Measurements from ENCODE around the gene PPIL4. TPM values are rescaled to one million over a fixed set of nuclear protein-coding genes. Genes with fewer than 3 reads are reported as not detected.

Gene PPIL4
- total RNA-seq, 2 experiments from 2014 or later, result 51.8 to 53.5 TPM

DNA sequence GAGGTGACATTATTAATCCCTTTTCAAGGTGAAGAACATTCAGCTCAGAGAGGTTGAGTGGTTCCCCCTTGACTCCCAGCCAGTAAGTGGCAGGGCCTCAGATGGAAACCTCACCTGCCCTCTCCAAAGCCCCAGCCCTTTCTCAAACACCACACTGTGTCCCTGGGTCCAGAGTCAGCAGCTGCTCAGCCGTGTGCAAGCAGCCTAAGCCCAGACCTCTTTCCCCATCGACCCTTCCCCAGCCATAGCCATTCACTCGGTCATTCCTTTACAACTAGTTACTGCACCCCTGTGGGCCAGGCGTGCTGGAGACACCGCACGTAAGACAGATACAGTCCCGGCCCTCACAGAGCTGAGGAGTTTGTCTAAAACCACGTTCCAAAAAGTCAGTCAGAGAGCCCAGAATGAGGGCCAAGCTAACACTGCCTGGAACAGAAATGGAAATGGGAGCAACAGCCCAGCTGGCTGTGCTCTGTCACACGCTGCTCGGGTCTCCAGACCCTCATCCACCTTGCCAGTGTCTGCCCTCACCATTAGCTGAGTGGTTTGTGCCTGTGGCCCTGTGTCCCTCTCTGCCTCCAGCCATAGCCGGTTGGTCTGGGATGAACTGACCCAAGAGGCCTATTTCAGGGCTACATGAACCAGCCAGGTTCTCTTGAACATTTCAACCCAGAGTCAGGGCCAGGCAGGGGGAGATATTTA, 90.7 kb downstream of the PPIL4 start:
- H3K4me1 Mint-ChIP-seq (ENCODE audit: low read depth), result peaks cover 6% of the 10 kb centered on the region
- no peaks in the 10 kb centered on the region for H3K9me3 ChIP-seq (ENCODE audit: control insufficient read depth in 1 of 2, insufficient read depth in 1 of 2, low read length in 2 of 2)
- no peak for DNase-seq
- H3K4me3 Mint-ChIP-seq, result no peak overlapping the region
- no peak for TF ChIP-seq CTCF (IDR thresholded peaks at IDR 0.05)
- no peak for ATAC-seq (ENCODE audit: poor library complexity)
- H3K27ac ChIP-seq (ENCODE audit: low read depth in 1 of 2, low read length in 2 of 2), result no peak overlapping the region
- H3K27me3 ChIP-seq (ENCODE audit: control insufficient read depth in 1 of 2, insufficient read depth in 2 of 2, low read length in 2 of 2), result no peaks in the 10 kb centered on the region
- H3K4me3 ChIP-seq (ENCODE audit: low read length), result no peak overlapping the region
- peaks cover 57% of the 10 kb centered on the region for H3K36me3 Mint-ChIP-seq (ENCODE audit: low read depth)
- ChIA-PET CTCF (interaction anchor here (0.9 kb wide), 1 partner anchor 61 kb away, joined by 3 read pairs; no protein-coding TSS in a partner anchor), POLR2A (interaction anchor here (1.3 kb wide), 1 partner anchor 53 kb away, joined by 3 read pairs; no protein-coding TSS in a partner anchor)
- peaks cover 84% of the 10 kb centered on the region for H3K36me3 ChIP-seq (ENCODE audit: insufficient read depth, low read length)
- peak overlapping the region; percentile 58 for H3K27ac Mint-ChIP-seq
- no peaks in the 10 kb centered on the region for H3K27me3 Mint-ChIP-seq
- H3K4me1 ChIP-seq (ENCODE audit: insufficient read depth, low read length), result peaks cover 12% of the 10 kb centered on the region
- H3K9me3 Mint-ChIP-seq, result no peaks in the 10 kb centered on the region
- intact Hi-C loops (cut with DNase I, micrococcal nuclease), result no loop called here

Other genes with a start within 250 kb of the PPIL4 start
- 100 to 1,000 TPM; 121 to 123 TPM for gene TAB2, start 228.3 kb downstream of the PPIL4 start, total RNA-seq
- 1 to 10 TPM; 8.6 to 8.7 TPM for gene SUMO4, start 145.8 kb downstream of the PPIL4 start, total RNA-seq
- 10 to 100 TPM; 70.2 to 71.0 TPM for gene ZC3H12D, start 61.0 kb downstream of the PPIL4 start, total RNA-seq
- 10 to 100 TPM; 24.1 to 25.9 TPM for gene GINM1, start 20.3 kb upstream of the PPIL4 start, total RNA-seq
- gene KATNA1, start 102.7 kb upstream of the PPIL4 start, total RNA-seq, result 10 to 100 TPM; 17.0 to 18.1 TPM
- 10 to 100 TPM; 36.1 to 39.6 TPM for gene LATS1, start 172.1 kb upstream of the PPIL4 start, total RNA-seq
- 10 to 100 TPM; 14.2 to 14.5 TPM for gene NUP43, start 200.5 kb upstream of the PPIL4 start, total RNA-seq
- gene PCMT1, start 203.7 kb upstream of the PPIL4 start, total RNA-seq, result 10 to 100 TPM; 14.4 to 15.7 TPM

All from CD4-positive, alpha-beta T cell (primary cell).